CD4-positive, alpha-beta T cell treated with Interferon gamma for 1 hour (primary cell): ENCODE results near the gene DLG5.

Source experiments
- DNase-seq: peaks from one replicate; pipeline ENCODE4 v3.0.0-alpha.2; 2020

Gene DLG5, protein sequence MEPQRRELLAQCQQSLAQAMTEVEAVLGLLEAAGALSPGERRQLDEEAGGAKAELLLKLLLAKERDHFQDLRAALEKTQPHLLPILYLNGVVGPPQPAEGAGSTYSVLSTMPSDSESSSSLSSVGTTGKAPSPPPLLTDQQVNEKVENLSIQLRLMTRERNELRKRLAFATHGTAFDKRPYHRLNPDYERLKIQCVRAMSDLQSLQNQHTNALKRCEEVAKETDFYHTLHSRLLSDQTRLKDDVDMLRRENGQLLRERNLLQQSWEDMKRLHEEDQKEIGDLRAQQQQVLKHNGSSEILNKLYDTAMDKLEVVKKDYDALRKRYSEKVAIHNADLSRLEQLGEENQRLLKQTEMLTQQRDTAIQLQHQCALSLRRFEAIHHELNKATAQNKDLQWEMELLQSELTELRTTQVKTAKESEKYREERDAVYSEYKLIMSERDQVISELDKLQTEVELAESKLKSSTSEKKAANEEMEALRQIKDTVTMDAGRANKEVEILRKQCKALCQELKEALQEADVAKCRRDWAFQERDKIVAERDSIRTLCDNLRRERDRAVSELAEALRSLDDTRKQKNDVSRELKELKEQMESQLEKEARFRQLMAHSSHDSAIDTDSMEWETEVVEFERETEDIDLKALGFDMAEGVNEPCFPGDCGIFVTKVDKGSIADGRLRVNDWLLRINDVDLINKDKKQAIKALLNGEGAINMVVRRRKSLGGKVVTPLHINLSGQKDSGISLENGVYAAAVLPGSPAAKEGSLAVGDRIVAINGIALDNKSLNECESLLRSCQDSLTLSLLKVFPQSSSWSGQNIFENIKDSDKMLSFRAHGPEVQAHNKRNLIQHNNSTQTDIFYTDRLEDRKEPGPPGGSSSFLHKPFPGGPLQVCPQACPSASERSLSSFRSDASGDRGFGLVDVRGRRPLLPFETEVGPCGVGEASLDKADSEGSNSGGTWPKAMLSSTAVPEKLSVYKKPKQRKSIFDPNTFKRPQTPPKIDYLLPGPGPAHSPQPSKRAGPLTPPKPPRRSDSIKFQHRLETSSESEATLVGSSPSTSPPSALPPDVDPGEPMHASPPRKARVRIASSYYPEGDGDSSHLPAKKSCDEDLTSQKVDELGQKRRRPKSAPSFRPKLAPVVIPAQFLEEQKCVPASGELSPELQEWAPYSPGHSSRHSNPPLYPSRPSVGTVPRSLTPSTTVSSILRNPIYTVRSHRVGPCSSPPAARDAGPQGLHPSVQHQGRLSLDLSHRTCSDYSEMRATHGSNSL (N-terminal part only)

DNA sequence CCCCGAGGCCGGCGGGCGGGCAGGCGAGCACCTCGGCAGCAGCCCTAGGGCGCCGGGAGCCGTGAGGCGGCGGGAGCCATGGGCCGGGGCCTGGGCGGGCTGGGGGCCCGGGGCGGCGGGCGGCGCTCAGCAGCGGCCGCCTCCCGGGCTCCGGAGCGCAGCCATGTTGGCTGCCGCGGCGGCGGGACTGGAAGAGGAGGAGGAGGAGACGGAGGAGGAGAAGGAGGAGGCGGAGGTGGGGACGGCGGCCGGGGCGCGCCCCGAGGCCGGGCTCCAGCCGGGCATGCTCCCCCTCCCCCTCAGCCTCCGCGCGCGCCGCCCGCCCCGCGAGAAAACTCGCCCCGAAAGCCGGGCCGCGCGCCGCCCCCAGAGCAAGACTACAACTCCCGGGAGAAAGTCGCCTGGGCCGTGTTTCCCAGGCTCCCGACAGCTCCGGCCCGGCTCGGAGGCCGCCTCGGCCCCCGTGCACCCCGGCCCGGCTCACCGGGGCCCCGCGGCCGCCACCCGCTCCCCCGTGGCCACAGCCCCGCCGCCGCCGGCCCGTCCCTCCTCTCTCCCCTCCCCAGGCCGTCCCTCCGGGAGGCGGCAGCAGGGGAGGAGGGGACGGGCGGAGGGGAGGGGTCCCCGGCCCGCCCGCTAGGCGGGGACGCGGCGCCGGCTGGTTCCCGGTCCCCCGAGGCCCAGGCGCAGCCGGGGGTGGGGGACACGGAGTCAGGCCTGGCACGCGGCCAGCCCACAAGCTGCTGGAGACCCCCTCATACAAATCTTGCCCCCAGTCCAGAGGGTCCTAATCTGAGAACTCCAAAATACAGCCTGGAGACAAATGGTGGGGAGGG, at the start of gene DLG5:
Gene DLG5, minus strand, starts transcription at position 190 of the 836 bp plus-strand sequence. CDS start 235 bp downstream, outside the sequence.
- no peak for DNase-seq

DNA sequence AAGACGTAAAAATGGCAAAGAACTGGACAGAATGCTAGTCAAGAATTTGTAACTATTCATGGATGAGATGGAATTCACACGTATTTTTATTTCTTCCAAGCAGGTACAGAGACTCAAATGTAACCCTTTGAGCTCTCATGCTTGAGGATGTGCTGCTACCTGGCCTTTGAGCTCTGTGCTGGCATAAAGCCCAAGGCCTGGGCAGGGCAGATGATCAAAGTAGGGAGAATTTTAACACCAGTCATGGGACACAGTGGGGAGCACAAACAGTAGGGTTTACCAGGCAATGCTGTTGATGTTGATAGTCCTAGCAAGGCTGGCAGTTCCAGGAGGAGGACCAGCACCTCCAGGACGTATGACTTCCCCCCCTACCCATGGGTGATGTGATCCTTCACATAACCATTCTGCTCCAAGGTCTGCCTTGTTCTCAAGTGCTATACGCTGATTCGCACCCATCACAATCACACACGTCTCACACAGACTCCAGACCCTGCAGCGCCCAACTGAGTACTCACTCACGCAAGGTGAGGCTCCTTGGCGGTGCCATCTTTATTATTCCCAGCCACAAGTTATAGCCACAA, 48.6 kb upstream of the DLG5 start:
- no peak for DNase-seq

DNA sequence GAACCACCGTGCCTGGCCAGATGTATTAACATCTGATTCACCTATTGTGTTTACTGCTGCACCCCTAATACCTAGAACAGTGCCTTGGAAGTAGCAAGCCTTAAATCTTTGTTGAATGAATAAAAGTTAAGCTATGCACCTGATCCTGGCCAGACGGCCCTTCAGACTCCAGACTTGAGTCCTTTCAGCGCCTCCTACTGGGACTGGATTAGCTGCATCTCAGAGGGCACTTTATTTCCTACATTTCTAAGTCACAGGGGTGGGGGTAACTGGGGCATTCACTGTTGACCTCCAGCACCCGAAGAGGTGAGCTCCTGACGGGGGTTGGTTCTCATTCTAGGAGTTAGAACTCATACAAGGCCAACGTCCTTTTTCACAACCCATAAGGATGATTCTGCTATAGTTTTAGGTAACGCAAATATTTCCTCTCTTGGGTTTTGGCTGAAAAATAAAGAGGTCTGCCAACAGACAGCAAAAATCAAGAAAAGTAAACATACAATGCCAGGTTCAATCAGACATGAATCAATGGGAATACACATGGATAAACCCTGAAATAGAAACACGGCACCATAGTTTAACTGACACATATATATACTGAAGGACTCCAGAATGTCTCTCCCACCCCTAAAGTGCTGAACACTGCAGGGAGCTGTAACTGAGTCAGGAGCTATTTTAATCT, 48.0 kb upstream of the DLG5 start:
- DNase-seq, result no peak

DNA sequence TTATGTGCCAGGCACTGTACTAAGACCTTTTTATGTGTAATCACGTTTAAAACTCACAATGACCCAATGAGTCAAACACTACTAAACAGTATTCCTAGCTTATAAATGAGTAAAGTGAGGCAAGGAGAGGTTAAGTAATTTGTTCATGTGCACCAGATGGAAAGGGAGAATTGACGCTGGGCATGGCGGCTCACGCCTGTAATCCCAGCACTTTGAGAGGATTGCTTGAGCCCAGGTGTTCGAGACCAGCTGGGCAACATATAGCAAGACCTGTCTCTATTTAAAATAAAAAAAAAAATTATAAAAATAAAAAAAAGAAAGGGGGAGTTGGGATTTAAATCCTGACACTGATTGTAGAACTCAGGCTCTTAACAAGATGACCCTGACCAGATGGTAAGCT, 46.7 kb upstream of the DLG5 start:
- no peak for DNase-seq

DNA sequence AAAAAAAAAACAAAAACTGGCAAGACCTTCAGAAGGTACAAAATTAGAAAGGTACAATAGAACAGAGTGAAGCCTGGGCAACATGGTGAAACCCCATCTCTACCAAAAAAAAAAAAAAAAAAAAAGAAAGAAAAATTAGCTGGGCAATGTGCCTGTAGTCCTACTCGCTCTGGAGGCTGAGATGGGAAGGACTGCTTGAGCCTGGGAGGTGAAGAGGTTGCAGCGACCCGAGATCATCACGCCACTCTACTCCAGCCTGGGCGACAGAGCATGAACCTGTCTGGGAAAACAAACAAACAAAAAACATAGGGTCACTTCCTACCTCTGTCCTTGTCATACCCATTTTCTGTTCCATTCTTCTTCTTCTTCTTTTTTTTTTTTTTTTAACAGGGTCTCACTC, 45.6 kb upstream of the DLG5 start:
- DNase-seq, result no peak

DNA sequence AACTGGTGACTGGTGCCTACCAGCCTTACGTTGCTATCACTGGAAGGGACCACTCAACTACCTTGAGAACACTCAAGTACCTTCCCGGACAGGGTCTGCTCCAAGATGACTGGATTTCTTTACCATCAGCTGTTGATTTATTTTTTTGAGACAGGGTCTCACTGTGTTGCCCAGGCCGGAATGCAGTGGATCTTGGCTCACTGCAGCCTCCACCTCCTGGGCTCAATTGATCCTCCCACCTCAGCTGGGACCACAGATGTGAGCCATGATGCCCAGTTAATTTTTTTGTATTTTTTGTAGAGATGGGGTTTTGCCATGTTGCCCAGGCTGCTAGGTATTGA, 45.2 kb upstream of the DLG5 start:
- no peak for DNase-seq

DNA sequence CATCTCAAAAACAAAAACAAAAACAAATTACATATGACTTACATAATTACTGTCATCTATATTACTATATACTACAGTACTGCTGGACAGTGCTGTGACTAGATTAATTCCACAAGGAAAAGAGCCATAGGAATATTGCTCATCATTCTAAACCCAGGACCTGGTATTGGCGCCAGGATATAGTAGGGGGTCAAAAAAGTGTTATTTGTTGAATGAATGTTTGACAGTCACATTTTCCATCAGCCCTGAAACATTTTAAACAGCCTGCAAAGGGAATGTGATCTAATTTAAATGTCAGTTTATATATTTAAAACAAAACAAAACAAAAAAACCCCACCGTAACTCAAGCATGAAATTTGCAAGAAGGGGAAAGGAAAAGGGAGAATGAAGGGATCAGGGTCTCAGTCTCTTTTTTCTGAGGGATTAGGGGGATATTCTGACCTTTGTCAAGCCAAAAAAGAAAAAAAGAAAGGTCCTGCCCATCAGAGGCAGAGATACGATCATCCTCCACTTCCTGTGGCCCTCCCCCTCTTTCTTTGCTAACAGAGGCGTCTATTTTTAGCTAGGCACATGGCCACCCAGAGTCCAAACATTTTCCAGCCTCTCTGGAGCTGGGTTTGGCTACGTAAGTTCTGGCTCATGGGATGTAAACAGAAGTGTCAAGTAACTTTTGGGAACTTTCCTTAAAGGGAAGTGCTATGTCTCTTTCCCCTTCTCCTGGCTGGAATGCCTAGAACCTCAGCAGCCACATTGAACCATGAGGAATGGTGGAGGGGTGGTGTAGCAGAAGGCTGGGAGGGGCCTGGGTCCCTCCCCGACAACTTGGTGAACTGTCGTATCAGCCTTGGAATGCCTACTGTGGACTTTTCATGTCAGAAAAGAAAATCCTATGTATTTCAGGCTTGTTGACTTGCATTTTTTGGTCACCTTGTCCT, 44.6 kb upstream of the DLG5 start:
- DNase-seq, result no peak

DNA sequence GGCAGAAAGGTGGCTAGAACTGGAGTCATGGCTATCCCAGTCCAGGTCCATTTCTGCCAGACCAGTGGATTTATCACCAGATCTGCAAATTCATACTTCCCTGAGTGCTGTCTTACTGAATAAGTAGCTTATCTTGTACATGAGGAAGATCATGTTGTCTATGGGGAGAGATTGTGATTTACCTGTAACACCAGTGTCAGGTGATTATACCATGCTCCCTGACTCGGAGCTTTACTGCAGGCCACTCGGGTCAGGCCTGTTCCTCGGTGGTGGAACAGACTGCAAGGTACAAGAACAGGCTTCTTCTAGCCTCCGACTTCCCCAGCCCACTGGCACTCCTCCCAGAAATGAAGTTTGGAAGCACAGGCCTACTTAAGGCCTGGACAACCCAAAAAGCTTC, 42.6 kb upstream of the DLG5 start:
- DNase-seq, result no peak

DNA sequence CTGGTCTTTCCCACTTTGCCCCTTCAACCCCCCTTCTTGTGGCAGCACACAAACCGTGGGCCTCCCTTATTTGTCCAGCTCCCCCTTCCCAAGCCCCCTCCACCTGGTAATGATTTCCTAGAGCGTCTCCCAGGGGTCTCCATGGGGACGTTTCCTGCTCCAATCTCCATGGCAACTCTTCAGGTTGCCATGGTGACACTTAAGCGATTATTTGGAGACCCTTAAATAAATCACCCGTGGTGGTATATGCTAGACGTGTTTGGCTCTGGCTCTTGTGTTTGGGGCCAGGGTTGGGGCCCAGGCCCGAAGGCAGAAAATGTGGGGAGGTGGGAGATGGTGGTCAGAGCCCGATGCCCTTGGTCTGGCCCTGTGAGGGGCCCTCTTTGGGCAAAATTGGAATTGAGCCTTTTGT, 41.1 kb upstream of the DLG5 start:
- DNase-seq, result no peak

DNA sequence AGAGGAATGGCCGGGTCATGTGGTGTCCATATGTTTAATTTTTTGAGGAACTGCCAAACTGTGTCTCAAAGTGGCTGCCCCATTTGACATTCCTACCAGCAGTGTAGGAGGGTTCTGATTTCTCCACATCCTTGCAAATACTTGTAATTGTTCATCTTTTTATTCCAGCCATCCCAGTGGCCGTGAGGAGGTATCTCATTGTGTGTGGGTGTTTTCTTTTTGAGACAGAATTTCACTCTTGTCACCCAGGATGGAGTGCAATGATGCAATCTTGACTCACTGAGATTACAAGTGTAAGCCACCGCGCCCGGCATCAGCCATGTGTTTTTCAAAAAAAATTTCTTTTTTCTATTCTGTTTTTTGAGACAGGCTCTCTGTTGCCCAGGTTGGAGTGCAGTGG, 38.7 kb upstream of the DLG5 start:
- DNase-seq, result no peak

DNA sequence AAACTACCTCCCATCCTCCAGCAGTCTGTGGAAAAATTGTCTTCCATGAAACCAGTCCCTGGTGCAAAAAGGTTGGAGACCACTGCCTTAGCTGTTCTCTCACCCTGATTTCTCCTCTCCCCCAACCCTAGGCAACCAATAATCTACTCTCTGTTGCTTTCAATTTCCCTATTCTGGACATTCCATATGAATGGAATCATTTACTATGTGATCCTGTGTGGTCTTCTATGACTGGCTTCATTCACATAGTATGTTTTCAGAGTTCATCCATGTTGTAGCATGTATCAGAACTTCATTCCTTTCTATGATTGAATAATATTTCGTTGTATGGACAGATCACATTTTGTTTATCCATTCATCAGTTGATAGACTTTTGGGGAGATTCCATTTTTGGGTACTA, 38.3 kb upstream of the DLG5 start:
- DNase-seq, result no peak

DNA sequence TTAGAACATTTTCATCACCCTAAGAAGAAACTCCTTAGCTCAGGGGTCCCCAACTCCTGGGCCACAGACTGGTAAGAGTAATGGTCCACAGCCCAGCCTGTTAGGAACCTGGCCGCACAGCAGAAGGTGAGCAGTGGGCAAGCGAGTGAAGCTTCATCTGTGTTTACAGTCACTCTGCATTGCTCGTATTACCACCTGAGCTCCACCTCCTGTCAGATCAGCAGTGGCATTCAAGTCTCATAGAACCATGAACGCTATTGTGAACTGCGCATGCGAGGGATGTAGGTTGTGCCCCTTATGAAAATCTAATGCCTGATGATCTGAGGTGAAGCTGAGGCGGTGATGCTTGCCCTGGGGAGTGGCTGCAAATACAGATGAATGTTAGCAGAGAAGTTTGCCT, 37.3 kb upstream of the DLG5 start:
- no peak for DNase-seq

DNA sequence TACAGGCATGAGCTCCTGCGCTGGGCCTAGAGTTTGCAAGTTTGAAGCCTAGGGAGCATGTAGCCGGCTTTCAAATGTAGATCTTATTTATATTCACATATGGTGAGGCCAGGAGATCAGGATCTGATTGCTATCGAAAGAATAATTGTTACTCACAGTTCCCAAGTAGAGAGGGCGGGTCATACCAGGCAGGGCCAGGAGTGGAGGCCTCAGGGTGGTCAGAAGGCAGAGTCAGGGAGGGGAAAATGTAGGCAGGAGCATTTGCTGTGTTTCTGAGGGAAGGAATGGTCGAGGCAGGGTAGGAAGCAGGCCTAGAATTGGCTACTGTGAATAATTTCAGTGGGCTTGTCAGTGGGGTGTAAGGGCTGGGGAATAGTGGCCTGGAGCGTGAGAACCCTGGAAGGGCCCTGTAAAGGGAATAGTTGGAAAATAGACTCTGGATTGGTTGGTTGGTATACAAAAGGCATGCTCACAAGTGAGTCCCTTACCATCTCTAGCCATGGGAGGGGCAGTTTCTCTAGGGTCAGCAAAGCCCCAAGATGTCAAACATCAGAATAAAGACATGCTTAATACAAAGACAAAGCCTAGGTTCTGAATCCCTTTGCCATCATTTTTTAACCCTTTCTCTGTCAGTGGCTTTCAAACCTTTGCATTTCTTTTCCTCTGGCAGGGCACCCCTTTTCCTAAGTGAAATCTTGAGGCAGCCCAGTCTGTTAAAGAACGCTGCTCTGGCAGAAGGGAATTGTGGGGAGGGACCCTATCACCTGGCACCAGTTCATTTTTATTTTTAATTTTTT, 36.0 kb upstream of the DLG5 start:
- DNase-seq, result no peak

DNA sequence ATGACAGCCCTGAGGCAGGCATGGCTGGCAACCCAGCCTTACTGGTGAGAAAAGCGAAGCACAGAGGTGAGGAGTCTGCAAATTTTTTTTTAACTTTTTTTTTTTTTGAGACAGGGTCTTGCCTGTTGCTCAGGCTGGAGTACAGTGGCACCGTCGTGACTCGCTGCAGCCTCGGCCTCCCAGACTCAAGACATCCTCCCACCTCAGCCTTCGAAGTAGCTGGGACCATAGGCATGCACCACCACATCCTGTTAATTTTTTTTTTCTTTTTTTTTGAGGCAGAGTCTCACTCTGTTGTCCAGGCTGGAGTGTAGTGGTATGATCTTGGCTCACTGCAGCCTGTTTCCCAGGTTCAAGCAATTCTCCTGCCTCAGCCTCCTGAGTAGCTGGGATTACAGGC, 35.1 kb upstream of the DLG5 start:
- DNase-seq, result no peak

DNA sequence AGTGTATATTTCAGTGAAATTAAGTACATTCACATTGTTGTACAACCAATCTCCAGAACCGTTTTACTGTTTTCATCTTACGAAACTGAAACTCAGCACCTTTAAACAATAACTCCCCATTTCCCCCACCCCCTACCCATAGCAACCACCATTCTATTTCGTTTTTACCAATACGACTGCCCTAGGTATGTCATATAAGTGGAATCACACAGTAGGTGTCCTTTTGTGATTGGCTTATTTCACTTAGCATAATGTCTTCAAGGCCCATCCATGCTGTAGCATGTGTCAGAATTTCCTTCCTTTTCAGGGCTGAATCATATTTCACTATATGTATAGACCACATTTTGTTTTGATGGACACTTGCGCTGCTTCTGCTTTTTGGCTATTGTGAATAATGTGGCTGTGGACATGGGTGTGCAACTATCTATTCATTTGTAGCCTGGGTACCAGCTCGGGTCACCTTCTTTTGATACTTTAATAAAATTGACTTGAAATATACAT, 34.3 kb upstream of the DLG5 start:
- DNase-seq, result no peak

DNA sequence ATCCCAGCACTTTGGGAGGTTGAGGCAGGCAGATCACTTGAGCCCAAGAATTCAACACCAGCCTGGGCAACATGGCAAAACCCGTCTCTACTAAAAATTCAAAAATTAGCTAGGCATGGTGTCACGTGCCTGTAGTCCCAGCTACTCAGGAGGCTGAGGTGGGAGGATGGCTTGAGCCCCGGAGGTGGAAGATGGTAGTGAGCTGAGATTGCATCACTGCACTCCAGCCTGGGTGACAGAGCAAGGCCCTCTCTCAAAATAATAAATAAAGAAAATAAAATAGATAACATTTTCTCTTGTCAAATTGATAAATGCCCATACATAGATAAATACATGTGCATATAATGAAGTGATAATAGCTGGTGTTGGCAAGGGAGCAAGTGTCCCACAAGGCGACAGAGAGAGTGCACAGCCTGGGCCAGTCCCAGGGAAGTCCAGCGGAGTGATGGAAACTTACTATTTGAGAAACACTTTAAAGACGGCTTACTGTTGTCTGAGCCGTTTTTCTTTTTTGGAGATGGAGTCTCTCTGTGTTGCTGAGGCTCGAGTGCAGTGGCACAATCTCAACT, 33.4 kb upstream of the DLG5 start:
- no peak for DNase-seq

DNA sequence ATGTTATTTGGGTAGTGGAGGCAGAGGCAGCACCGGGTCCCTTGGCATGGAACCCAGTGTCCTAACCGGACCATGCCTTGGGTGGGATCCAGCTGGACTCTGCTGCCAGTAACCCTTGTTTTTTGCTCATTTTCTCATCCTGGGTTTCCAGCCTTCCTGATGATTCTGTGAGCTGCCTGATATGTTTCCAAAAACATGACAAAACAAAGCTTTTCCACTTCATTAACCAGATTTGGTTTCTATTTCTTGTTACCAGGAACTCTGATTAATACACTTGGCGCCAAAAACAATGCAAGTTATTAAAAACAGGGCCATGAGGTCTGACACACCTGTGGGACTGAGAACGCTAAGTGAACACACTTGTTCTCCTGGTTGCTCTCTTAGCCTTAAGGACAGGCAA, 32.8 kb upstream of the DLG5 start:
- DNase-seq, result no peak

DNA sequence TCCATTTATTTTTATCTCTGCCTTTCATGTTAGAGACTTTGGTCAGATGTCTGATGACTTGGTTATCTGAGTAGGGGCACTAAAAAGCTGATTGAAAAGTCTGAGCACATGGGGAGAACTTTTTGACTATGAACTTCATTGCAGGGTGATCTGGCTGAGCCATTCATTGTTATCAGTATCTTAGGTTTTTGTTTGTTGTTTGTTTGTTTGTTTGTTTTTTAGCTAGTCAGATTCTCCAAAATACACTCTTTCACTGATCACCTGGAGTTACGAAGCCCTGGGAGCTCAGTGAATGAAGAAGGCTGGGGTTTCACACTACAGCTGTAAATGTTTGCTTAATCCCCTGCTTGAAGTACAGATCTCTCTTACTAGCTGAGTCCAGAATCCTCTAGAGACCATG, 28.6 kb upstream of the DLG5 start:
- DNase-seq, result no peak

DNA sequence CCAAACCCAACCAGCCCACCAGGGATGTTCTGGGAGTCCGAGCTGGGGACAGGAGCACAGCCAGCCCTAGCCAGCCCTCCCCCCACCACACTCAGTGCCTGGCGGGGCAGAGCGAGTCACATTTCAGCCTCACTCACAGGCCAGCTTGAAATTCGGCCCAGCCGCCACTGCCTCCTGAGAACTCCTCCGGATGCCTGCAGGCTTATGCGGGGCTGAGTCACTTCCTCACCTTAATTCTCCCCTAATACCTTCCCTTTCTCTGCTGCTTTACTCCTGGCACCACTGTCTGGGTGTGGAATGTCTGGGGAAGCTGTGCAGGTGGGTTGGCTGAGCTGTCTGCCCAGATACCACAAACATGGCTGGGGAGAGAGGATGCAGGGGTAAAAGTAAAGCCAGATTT, 22.6 kb upstream of the DLG5 start:
- no peak for DNase-seq
